DMS153 treated with DMSO at 0.1 percent for 48 hours (cell line): ENCODE measurements around the gene YEATS2.
"Not testable (repeated sequence)": the region's sequence is repeated elsewhere in the genome, so short reads cannot be mapped to it uniquely, and the experiment has no call there.

Experiments used
- DNase-seq: peaks from one replicate; lab custom pipeline; 2025; ENCODE audit not compliant: unreplicated experiment; lab: John Stamatoyannopoulos, UW

Gene YEATS2

GRCh38 chr3:183711516-183711915, 13.9 kb downstream of the YEATS2 start:
- DNase-seq: no peak

- DNase-seq: no peak
Observed at GRCh38 chr3:183714622-183715021, 17.0 kb downstream of the YEATS2 start.

- no peak for DNase-seq
Observed at GRCh38 chr3:183718012-183718411, 20.4 kb downstream of the YEATS2 start.

GRCh38 chr3:183725387-183725786, 27.8 kb downstream of the YEATS2 start:
- no peak for DNase-seq

GRCh38 chr3:183728204-183728603, 30.6 kb downstream of the YEATS2 start:
- no peak for DNase-seq

GRCh38 chr3:183730361-183730760, 32.8 kb downstream of the YEATS2 start:
- DNase-seq: no peak

GRCh38 chr3:183731611-183732010, 34.0 kb downstream of the YEATS2 start:
- DNase-seq: no peak

- no peak for DNase-seq
Observed at GRCh38 chr3:183733553-183733952, 36.0 kb downstream of the YEATS2 start.

GRCh38 chr3:183734750-183735494, 37.3 kb downstream of the YEATS2 start:
- DNase-seq: no peak

- no peak for DNase-seq
Observed at GRCh38 chr3:183737116-183737515, 39.5 kb downstream of the YEATS2 start.

GRCh38 chr3:183740154-183740553, 42.6 kb downstream of the YEATS2 start:
- DNase-seq: not testable (repeated sequence)

GRCh38 chr3:183743231-183743630, 45.6 kb downstream of the YEATS2 start:
- DNase-seq: no peak

GRCh38 chr3:183745300-183746098, 47.9 kb downstream of the YEATS2 start:
- no peak for DNase-seq

GRCh38 chr3:183754052-183754451, 56.5 kb downstream of the YEATS2 start:
- no peak for DNase-seq

GRCh38 chr3:183762304-183762703, 64.7 kb downstream of the YEATS2 start:
- no peak for DNase-seq

GRCh38 chr3:183764847-183765731, 67.5 kb downstream of the YEATS2 start:
- no peak for DNase-seq

- DNase-seq: no peak
Observed at GRCh38 chr3:183766107-183766506, 68.5 kb downstream of the YEATS2 start.

- DNase-seq: peak; percentile 24
Observed at GRCh38 chr3:183766745-183767606, 69.4 kb downstream of the YEATS2 start.

GRCh38 chr3:183768114-183768513, 70.5 kb downstream of the YEATS2 start:
- DNase-seq: no peak

- no peak for DNase-seq
Observed at GRCh38 chr3:183769453-183769852, 71.9 kb downstream of the YEATS2 start.
